Measurements from ENCODE around the gene YJU2.

YJU2 gene

GRCh38 chr19:4305257-4305612, 58.4 kb downstream of the YJU2 start:
- Mint-ChIP-seq H3K4me1 (peaks cover 9% of the 10 kb centered on the region), H3K27ac (no peak overlapping the region), H3K9me3 (no peaks in the 10 kb centered on the region), H3K36me3 (ENCODE audit: low read depth) (peaks cover 12% of the 10 kb centered on the region), H3K27me3 (ENCODE audit: low read depth) (peaks cover 3% of the 10 kb centered on the region), H3K4me3 (peak overlapping the region; percentile 56 to 81 (median 56))
- TF ChIP-seq, protein P1, sequence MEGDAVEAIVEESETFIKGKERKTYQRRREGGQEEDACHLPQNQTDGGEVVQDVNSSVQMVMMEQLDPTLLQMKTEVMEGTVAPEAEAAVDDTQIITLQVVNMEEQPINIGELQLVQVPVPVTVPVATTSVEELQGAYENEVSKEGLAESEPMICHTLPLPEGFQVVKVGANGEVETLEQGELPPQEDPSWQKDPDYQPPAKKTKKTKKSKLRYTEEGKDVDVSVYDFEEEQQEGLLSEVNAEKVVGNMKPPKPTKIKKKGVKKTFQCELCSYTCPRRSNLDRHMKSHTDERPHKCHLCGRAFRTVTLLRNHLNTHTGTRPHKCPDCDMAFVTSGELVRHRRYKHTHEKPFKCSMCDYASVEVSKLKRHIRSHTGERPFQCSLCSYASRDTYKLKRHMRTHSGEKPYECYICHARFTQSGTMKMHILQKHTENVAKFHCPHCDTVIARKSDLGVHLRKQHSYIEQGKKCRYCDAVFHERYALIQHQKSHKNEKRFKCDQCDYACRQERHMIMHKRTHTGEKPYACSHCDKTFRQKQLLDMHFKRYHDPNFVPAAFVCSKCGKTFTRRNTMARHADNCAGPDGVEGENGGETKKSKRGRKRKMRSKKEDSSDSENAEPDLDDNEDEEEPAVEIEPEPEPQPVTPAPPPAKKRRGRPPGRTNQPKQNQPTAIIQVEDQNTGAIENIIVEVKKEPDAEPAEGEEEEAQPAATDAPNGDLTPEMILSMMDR (IDR thresholded peaks at IDR 0.05; ENCODE audit: unreplicated experiment in 3 of 3) = no peak

DNA sequence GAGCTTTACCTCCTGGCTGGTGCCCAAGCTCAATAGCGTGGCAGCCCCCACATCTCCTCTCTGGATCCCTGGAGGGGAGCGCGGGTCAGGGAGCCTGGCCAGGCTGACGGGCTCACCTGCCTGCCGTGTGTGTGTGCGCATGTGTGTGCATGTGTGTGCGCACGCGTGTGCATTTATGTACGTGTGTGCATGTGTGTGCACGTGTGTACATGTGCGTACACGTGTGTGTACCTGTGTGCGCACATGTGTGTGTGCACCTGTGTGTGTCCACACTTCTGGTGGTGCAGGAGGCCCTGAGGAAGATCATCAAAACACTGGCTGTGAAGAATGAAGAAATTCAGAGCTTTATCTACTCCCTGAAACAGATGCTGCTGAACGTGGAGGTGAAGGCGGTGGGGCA, 58.8 kb downstream of the YJU2 start:
- H3K27ac Mint-ChIP-seq = no peak overlapping the region
- H3K27me3 Mint-ChIP-seq (ENCODE audit: low read depth) = peaks cover 3% of the 10 kb centered on the region
- peaks cover 15% of the 10 kb centered on the region for H3K36me3 Mint-ChIP-seq (ENCODE audit: low read depth)
- H3K9me3 Mint-ChIP-seq = no peaks in the 10 kb centered on the region
- peak overlapping the region; percentile 56 to 81 (median 56) for H3K4me3 Mint-ChIP-seq
- TF ChIP-seq, protein P1 (IDR thresholded peaks at IDR 0.05; ENCODE audit: unreplicated experiment in 3 of 3) = no peak
- H3K4me1 Mint-ChIP-seq = peaks cover 9% of the 10 kb centered on the region

- Mint-ChIP-seq H3K9me3 (no peaks in the 10 kb centered on the region), H3K4me1 (no peaks in the 10 kb centered on the region), H3K4me3 (no peak overlapping the region), H3K27me3 (ENCODE audit: low read depth) (peaks cover 3% of the 10 kb centered on the region), H3K27ac (no peak overlapping the region), H3K36me3 (ENCODE audit: low read depth) (peaks cover 24% of the 10 kb centered on the region)
- TF ChIP-seq, protein P1 (IDR thresholded peaks at IDR 0.05; ENCODE audit: unreplicated experiment in 3 of 3) = no peak
These were observed 63.6 kb downstream of the YJU2 start for GRCh38 chr19:4310247-4311121.

DNA sequence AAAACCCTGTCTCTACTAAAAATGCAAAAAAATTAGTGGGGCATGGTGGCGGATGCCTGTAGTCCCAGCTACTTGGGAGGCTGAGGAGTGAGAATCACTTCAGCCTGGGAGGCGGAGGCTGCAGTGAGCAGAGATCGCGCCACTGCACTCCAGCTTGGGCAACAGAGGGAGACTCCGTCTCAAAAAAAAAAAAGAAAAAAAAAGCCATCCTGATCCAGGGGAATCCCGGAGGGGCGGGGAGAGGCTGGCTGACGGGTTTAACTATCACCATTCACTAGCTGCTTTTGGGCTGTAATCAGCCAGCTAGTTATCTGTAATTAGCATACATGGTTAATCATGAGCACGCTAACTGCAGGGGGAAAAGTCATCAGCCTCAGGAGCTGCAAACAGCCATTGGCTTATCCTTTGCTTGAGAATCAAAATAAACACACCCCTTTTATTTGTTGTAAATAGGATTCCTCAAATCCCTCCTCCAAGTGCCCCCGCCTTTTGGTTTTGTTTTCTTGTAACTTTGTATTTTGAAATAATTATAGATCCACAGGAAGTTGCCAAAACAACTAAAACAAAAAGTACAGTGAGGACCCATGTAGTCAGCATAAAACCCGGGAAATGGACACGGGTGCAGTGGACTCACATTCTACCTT, 67.1 kb downstream of the YJU2 start:
- Mint-ChIP-seq H3K9me3 (no peaks in the 10 kb centered on the region), H3K27me3 (ENCODE audit: low read depth) (no peaks in the 10 kb centered on the region), H3K4me1 (no peaks in the 10 kb centered on the region), H3K27ac (no peak overlapping the region), H3K4me3 (no peak overlapping the region), H3K36me3 (ENCODE audit: low read depth) (peaks cover 33% of the 10 kb centered on the region)
- TF ChIP-seq, protein P1 (IDR thresholded peaks at IDR 0.05; ENCODE audit: unreplicated experiment in 3 of 3) = no peak

- H3K27ac Mint-ChIP-seq = no peak overlapping the region
- peaks cover 23% of the 10 kb centered on the region for H3K9me3 Mint-ChIP-seq
- no peak overlapping the region for H3K4me3 Mint-ChIP-seq
- TF ChIP-seq, protein P1 (IDR thresholded peaks at IDR 0.05; ENCODE audit: unreplicated experiment in 3 of 3) = no peak
- H3K36me3 Mint-ChIP-seq (ENCODE audit: low read depth) = peaks cover 40% of the 10 kb centered on the region
- no peaks in the 10 kb centered on the region for H3K4me1 Mint-ChIP-seq
- no peaks in the 10 kb centered on the region for H3K27me3 Mint-ChIP-seq (ENCODE audit: low read depth)
These were observed 70.1 kb downstream of the YJU2 start for GRCh38 chr19:4316956-4317355.

Measured in nephron (organoid).